Natural killer cell (primary cell): ENCODE measurements around the gene CAVIN2. TPM values are rescaled to one million over a fixed set of nuclear protein-coding genes. Genes with fewer than 3 reads are reported as not detected.

Source experiments
- ATAC-seq, 3 donors: fragments of 150-1000 bp in 2 of 3; fragments of 200-7000 bp in 1 of 3; cut with Tn5 transposase; 1 replicate in 1 of 3; 2 replicates in 2 of 3; pipeline ENCODE4 v1.10.0; 2021; ENCODE audit warnings: mild to moderate bottlenecking in 2 of 3, moderate library complexity in 2 of 3
- DNase-seq, 2 donors: peaks; one replicate each; pipeline versions ENCODE4 v3.0.0 to v3.0.0-alpha.2; 2013 to 2021; ENCODE audit warnings: mixed read lengths in 1 of 2
- H3K27ac ChIP-seq: one replicate; pipeline ENCODE4 v1.5.1; 2013; ENCODE audit warnings: mild to moderate bottlenecking, low read length
- H3K27me3 ChIP-seq: one replicate; pipeline ENCODE4 v1.6.1; 2013; ENCODE audit warnings: low read length; ENCODE audit not compliant: control insufficient read depth, insufficient read depth
- H3K36me3 ChIP-seq: one replicate; pipeline ENCODE4 v1.6.1; 2013; ENCODE audit warnings: low read length; ENCODE audit not compliant: control insufficient read depth, insufficient read depth
- H3K4me1 ChIP-seq: one replicate; pipeline ENCODE4 v1.6.1; 2013; ENCODE audit warnings: low read length; ENCODE audit not compliant: control insufficient read depth, insufficient read depth
- H3K4me3 ChIP-seq: one replicate; pipeline ENCODE4 v1.5.1; 2013; ENCODE audit warnings: low read length
- H3K9me3 ChIP-seq: one replicate; pipeline ENCODE4 v1.6.1; 2013; ENCODE audit warnings: low read length; ENCODE audit not compliant: control insufficient read depth, insufficient read depth
- H3K27ac Mint-ChIP-seq, 2 donors: one replicate each; pipeline ENCODE4 v1.8.0; 2022; ENCODE audit warnings: mild to moderate bottlenecking in 2 of 2, mixed read lengths in 2 of 2, moderate library complexity in 1 of 2
- H3K27me3 Mint-ChIP-seq, 2 donors: one replicate each; pipeline ENCODE4 v1.8.0; 2022; ENCODE audit warnings: low read depth in 2 of 2, mixed read lengths in 2 of 2
- H3K36me3 Mint-ChIP-seq: one replicate; pipeline ENCODE4 v1.8.0; 2022; ENCODE audit warnings: mixed read lengths
- H3K4me1 Mint-ChIP-seq, 2 donors: one replicate each; pipeline ENCODE4 v1.8.0; 2022; ENCODE audit warnings: mixed read lengths in 2 of 2
- H3K4me3 Mint-ChIP-seq: one replicate; pipeline ENCODE4 v1.8.0; 2022; ENCODE audit warnings: mild to moderate bottlenecking, moderate library complexity, mixed read lengths
- H3K9me3 Mint-ChIP-seq, 2 donors: one replicate each; pipeline ENCODE4 v1.8.0; 2022; ENCODE audit warnings: mixed read lengths in 2 of 2
- CTCF ChIP-seq: fragments of 200-600 bp; IDR thresholded peaks from one replicate; pipeline ENCODE4 v1.8.0; 2022; ENCODE audit warnings: antibody characterized with exemption
- WGBS: methylation state at CpG from one replicate; pipeline ENCODE4 v1.1.7; 2013; ENCODE audit warnings: missing lambda C conversion rate; ENCODE audit not compliant: insufficient coverage; 5-methylcytosine and 5-hydroxymethylcytosine counted together
- intact Hi-C: fragments of 100-400 bp; cut with micrococcal nuclease; formaldehyde crosslinking; loops from one replicate; pipeline ENCODE4 v1.14.2; 2022
- total RNA-seq, 4 donors: library from RNA; stranded (reverse); fragments of 120-200 nt in 1 of 4; gene quantifications; one replicate each; pipeline versions ENCODE4 v1.2.3 to v1.2.4, GENCODE V29; 2013 to 2022

CAVIN2 gene
- total RNA-seq, 3 donors from 2014 or later (not counting 1 experiment from before 2014, with no cell fraction given): 1.9 to 23.7 (median 9.9) TPM

DNA sequence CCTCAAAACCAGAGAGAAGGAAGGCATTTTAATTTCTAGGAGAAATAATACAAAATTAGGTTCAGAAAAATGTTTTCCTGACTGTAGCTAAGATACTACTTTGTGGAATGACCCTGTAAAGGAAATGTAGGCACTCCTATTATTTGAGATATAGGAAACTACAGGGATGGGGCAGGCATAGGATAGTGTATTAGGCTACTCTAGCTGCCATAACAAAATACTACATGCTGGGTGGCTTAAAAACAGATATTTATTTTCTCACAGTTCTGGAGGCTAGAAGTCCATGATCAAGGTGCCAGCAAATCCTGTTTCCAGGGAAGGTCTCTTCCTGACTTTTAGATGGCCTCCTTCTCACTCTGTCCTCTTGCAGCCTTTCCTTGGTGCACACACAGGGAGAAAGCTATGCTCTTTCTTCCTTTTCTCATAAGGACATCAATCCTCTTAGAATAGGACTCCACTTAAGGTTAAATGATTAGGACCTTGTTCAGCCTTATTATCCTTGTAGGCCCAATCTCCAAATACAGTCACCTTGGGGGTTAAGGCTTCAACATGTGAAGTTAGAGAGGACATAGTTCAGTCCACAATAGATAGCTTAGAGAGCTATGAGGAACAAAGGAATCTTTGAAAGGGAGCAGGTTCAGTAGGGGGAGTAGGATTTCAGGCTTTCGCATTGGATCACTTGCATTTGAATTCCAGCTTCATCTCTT, 14.0 kb upstream of the CAVIN2 start:
- 91% methylated on average over 1 of the region's 1 CpG for WGBS
- no peaks in the 10 kb centered on the region for H3K9me3 Mint-ChIP-seq
- no peak for ATAC-seq
- no peak overlapping the region for H3K4me3 Mint-ChIP-seq
- no peaks in the 10 kb centered on the region for H3K4me1 ChIP-seq
- no peak overlapping the region for H3K27ac ChIP-seq
- H3K9me3 ChIP-seq: no peaks in the 10 kb centered on the region
- no peak overlapping the region for H3K27ac Mint-ChIP-seq
- H3K27me3 Mint-ChIP-seq: peaks cover 0 to 15% of the 10 kb centered on the region in 2 donors
- H3K4me3 ChIP-seq: no peak overlapping the region
- intact Hi-C loops: no loop called here
- H3K4me1 Mint-ChIP-seq: no peaks in the 10 kb centered on the region
- no peak for TF ChIP-seq CTCF
- no peak for DNase-seq
- H3K27me3 ChIP-seq: no peaks in the 10 kb centered on the region
- no peaks in the 10 kb centered on the region for H3K36me3 ChIP-seq
- H3K36me3 Mint-ChIP-seq: no peaks in the 10 kb centered on the region

DNA sequence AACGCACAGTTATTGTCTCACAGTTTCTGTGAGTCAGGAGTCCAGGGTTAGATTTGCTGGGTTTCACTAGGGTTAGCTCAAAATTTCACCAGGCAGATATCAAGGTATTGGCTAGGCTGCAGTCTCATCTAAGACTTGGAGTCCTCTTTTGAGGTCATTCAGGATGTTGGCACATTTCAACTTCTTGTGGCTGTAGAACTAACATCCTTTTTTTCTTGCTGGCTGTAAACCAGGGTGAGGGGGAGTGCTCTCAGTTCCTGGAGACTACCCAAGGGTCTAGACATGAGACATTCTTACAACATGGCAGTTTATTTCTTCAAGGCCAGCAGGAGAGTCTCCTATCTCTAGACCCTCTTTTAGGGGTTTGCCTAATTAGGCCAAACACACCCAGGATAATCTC, 12.8 kb upstream of the CAVIN2 start:
- H3K9me3 Mint-ChIP-seq: no peaks in the 10 kb centered on the region
- WGBS: 86% methylated on average over 1 of the region's 1 CpG
- Histone ChIP-seq H3K27me3 (no peaks in the 10 kb centered on the region), H3K4me3 (no peak overlapping the region), H3K9me3 (no peaks in the 10 kb centered on the region), H3K36me3 (no peaks in the 10 kb centered on the region), H3K27ac (no peak overlapping the region), H3K4me1 (no peaks in the 10 kb centered on the region)
- H3K4me3 Mint-ChIP-seq: no peak overlapping the region
- DNase-seq: no peak
- H3K27me3 Mint-ChIP-seq: peaks cover 2 to 7% of the 10 kb centered on the region in 2 donors
- no peaks in the 10 kb centered on the region for H3K36me3 Mint-ChIP-seq
- no peak for ATAC-seq
- H3K27ac Mint-ChIP-seq: no peak overlapping the region
- H3K4me1 Mint-ChIP-seq: no peaks in the 10 kb centered on the region
- no peak for TF ChIP-seq CTCF
- intact Hi-C loops: no loop called here

DNA sequence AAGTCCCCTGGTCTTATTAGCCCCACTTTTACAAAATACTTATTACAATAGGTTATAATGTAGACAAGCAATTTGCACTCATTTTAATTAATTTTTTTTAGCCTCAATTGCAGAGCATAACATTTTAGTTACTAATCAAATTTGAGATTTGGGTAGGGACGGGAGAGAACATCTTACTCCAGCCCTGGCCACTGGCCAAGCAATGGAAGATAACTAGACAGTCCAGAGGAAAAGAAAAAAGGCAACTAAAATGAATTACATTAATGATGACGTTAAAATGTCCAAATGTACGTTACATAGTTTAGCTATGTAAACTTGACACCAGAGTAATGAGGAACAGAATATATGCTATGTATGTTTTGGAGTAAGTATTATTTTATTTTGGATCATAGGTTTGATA, 11.0 kb upstream of the CAVIN2 start:
- Histone ChIP-seq H3K9me3 (no peaks in the 10 kb centered on the region), H3K27me3 (no peaks in the 10 kb centered on the region), H3K4me1 (no peaks in the 10 kb centered on the region), H3K27ac (no peak overlapping the region), H3K4me3 (no peak overlapping the region), H3K36me3 (no peaks in the 10 kb centered on the region)
- TF ChIP-seq CTCF: no peak
- Mint-ChIP-seq H3K27me3 (peaks cover 0 to 2% of the 10 kb centered on the region in 2 donors), H3K4me1 (peaks cover 4 to 5% of the 10 kb centered on the region in 2 donors), H3K4me3 (no peak overlapping the region), H3K36me3 (no peaks in the 10 kb centered on the region), H3K27ac (no peak overlapping the region), H3K9me3 (no peaks in the 10 kb centered on the region)
- ATAC-seq: no peak
- 94% methylated on average over 3 of the region's 3 CpGs for WGBS
- DNase-seq: no peak
- intact Hi-C loops: no loop called here

- peaks cover 0 to 2% of the 10 kb centered on the region in 2 donors for H3K27me3 Mint-ChIP-seq
- H3K4me1 Mint-ChIP-seq: peaks cover 4 to 5% of the 10 kb centered on the region in 2 donors
- no peak overlapping the region for H3K27ac ChIP-seq
- no peak for DNase-seq
- H3K27me3 ChIP-seq: no peaks in the 10 kb centered on the region
- TF ChIP-seq CTCF: no peak
- H3K4me3 ChIP-seq: no peak overlapping the region
- no peaks in the 10 kb centered on the region for H3K36me3 ChIP-seq
- H3K4me3 Mint-ChIP-seq: no peak overlapping the region
- no peaks in the 10 kb centered on the region for H3K9me3 ChIP-seq
- no peaks in the 10 kb centered on the region for H3K36me3 Mint-ChIP-seq
- H3K9me3 Mint-ChIP-seq: no peaks in the 10 kb centered on the region
- WGBS: 56% methylated on average over 1 of the region's 2 CpGs
- no peak overlapping the region for H3K27ac Mint-ChIP-seq
- intact Hi-C loops: no loop called here
- ATAC-seq: no peak
- H3K4me1 ChIP-seq: no peaks in the 10 kb centered on the region
Measured at GRCh38 chr2:191857259-191857805, 10.4 kb upstream of the CAVIN2 start.
